Smooth muscle cell (in vitro differentiated cells): ENCODE data around the gene PCBD2. TPM values are rescaled to one million over a fixed set of nuclear protein-coding genes. Genes with fewer than 3 reads are reported as not detected.
"Not testable (repeated sequence)": the region's sequence is repeated elsewhere in the genome, so short reads cannot be mapped to it uniquely, and the experiment has no call there.

Source experiments
- DNase-seq: peaks from one replicate; lab custom pipeline; 2025; ENCODE audit not compliant: unreplicated experiment; lab: John Stamatoyannopoulos, UW
- H2AFZ ChIP-seq: fragments of 200-600 bp; sonication (generic); 2 replicates; pipeline ENCODE4 v1.6.0; 2016; ENCODE audit warnings: antibody characterized with exemption, low read depth, mild to moderate bottlenecking
- H3F3A ChIP-seq: fragments of 200-600 bp; sonication (generic); 2 replicates; pipeline ENCODE4 v1.6.0; 2017; ENCODE audit warnings: antibody characterized with exemption, low read depth
- H3K27ac ChIP-seq: fragments of 200-600 bp; sonication (generic); 2 replicates; pipeline ENCODE4 v1.5.1; 2016; ENCODE audit warnings: low read depth, mild to moderate bottlenecking
- H3K27me3 ChIP-seq: fragments of 200-600 bp; sonication (generic); 2 replicates; pipeline ENCODE4 v1.6.1; 2016; ENCODE audit warnings: low read depth, mild to moderate bottlenecking
- H3K36me3 ChIP-seq: fragments of 200-600 bp; sonication (generic); 2 replicates; pipeline ENCODE4 v1.5.1; 2016; ENCODE audit warnings: low read depth
- H3K4me1 ChIP-seq: fragments of 200-600 bp; sonication (generic); 2 replicates; pipeline ENCODE4 v1.5.1; 2016; ENCODE audit warnings: low read depth
- H3K4me2 ChIP-seq: fragments of 200-600 bp; sonication (generic); 2 replicates; pipeline ENCODE4 v1.6.0; 2016; ENCODE audit warnings: mild to moderate bottlenecking
- H3K4me3 ChIP-seq: fragments of 200-600 bp; sonication (generic); 2 replicates; pipeline ENCODE4 v1.5.1; 2016; ENCODE audit warnings: mild to moderate bottlenecking
- H3K79me2 ChIP-seq: fragments of 200-600 bp; sonication (generic); 2 replicates; pipeline ENCODE4 v1.6.0; 2016; ENCODE audit warnings: low read depth, mild to moderate bottlenecking
- H3K9ac ChIP-seq: fragments of 200-600 bp; sonication (generic); 2 replicates; pipeline ENCODE4 v1.6.0; 2016; ENCODE audit warnings: low read depth
- H3K9me3 ChIP-seq: fragments of 200-600 bp; sonication (generic); replicated peaks from 2 replicates; pipeline ENCODE4 v1.5.1; 2016; ENCODE audit warnings: low read depth
- H4K20me1 ChIP-seq: fragments of 200-600 bp; sonication (generic); 2 replicates; pipeline ENCODE4 v1.6.0; 2016; ENCODE audit warnings: low read depth
- WGBS: methylation state at CpG from one replicate; pipeline ENCODE4 v1.1.7; 2016; ENCODE audit warnings: low lambda C conversion rate; 5-methylcytosine and 5-hydroxymethylcytosine counted together
- polyA plus RNA-seq: library from polyadenylated mRNA; unstranded; fragments of >200 nt; fragmentation: Nextera tagmentation; extraction: Ambion mirVana; gene quantifications from 2 replicates; pipeline ENCODE4 v1.2.1, GENCODE V29; 2016
- total RNA-seq: library from RNA; depleted of rRNA; stranded (reverse); fragments of >200 nt; gene quantifications from 2 replicates; pipeline ENCODE4 v1.2.3, GENCODE V29; 2014
- TF ChIP-seq, protein P1 (sequence below): fragments of 200-600 bp; sonication (generic); IDR thresholded peaks from 2 replicates; pipeline ENCODE4 v1.5.1; 2017; ENCODE audit warnings: borderline replicate concordance, mild to moderate bottlenecking, antibody characterized with exemption; ENCODE audit not compliant: insufficient read depth, poor library complexity, severe bottlenecking

Gene PCBD2
- total and polyA plus RNA-seq, 2 experiments from 2014 or later = 2.4 to 3.3 TPM

GRCh38 chr5:134989266-134989830 is 84.4 kb downstream of the PCBD2 start:
- Histone ChIP-seq H3F3A (peaks cover 16% of the 10 kb centered on the region), H3K9me3 (no peaks in the 10 kb centered on the region), H3K79me2 (no peaks in the 10 kb centered on the region), H2AFZ (no peak overlapping the region), H3K27me3 (no peaks in the 10 kb centered on the region), H3K4me3 (no peak overlapping the region), H3K36me3 (no peaks in the 10 kb centered on the region), H3K4me2 (peak overlapping the region; percentile 27), H4K20me1 (peaks cover 7% of the 10 kb centered on the region), H3K9ac (no peak overlapping the region), H3K27ac (peak overlapping the region; percentile 8), H3K4me1 (peaks cover 16% of the 10 kb centered on the region)
- DNase-seq = no peak
- TF ChIP-seq, protein P1, sequence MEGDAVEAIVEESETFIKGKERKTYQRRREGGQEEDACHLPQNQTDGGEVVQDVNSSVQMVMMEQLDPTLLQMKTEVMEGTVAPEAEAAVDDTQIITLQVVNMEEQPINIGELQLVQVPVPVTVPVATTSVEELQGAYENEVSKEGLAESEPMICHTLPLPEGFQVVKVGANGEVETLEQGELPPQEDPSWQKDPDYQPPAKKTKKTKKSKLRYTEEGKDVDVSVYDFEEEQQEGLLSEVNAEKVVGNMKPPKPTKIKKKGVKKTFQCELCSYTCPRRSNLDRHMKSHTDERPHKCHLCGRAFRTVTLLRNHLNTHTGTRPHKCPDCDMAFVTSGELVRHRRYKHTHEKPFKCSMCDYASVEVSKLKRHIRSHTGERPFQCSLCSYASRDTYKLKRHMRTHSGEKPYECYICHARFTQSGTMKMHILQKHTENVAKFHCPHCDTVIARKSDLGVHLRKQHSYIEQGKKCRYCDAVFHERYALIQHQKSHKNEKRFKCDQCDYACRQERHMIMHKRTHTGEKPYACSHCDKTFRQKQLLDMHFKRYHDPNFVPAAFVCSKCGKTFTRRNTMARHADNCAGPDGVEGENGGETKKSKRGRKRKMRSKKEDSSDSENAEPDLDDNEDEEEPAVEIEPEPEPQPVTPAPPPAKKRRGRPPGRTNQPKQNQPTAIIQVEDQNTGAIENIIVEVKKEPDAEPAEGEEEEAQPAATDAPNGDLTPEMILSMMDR = no peak
- WGBS = 5% methylated on average over 3 of the region's 3 CpGs

- peaks cover 16% of the 10 kb centered on the region for H3F3A ChIP-seq
- not testable (repeated sequence) for H3K9me3 ChIP-seq, H3K27me3 ChIP-seq, DNase-seq, H3K4me2 ChIP-seq, H3K9ac ChIP-seq, H3K36me3 ChIP-seq, H3K79me2 ChIP-seq, H2AFZ ChIP-seq, H4K20me1 ChIP-seq, H3K4me3 ChIP-seq, H3K27ac ChIP-seq
- 54% methylated on average over 5 of the region's 5 CpGs for WGBS
- peaks cover 16% of the 10 kb centered on the region for H3K4me1 ChIP-seq
Measured at GRCh38 chr5:134990183-134990582, 85.3 kb downstream of the PCBD2 start.

- Histone ChIP-seq H3K9ac (no peak overlapping the region), H3K27me3 (no peaks in the 10 kb centered on the region), H3K9me3 (no peaks in the 10 kb centered on the region), H3K36me3 (no peaks in the 10 kb centered on the region), H3K27ac (no peak overlapping the region), H3K4me2 (no peak overlapping the region), H3K79me2 (no peaks in the 10 kb centered on the region), H3K4me1 (peaks cover 16% of the 10 kb centered on the region), H3K4me3 (no peak overlapping the region), H3F3A (peaks cover 16% of the 10 kb centered on the region), H2AFZ (no peak overlapping the region), H4K20me1 (peaks cover 7% of the 10 kb centered on the region)
- DNase-seq = no peak
- TF ChIP-seq, protein P1 = no peak
- 96% methylated on average over 5 of the region's 5 CpGs for WGBS
Measured at GRCh38 chr5:134992148-134992547, 87.2 kb downstream of the PCBD2 start.

DNA sequence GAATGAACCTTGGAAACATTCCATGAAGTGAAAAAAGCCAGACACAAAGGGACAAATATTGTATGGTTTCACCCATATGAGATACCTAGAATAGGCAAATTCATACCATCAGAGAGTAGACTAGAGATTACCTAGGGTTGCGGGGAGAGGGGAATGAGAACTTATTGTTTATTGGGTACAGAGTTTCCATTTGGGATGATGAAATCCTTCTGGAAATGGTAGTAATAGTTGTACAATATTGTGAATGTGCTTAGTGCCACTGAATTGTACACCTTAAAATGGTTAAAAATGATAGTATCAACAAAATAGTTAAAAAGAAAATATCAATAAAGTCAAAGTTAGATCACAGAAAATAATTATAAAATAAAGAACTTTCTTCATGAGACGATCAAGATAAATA is 88.2 kb downstream of the PCBD2 start:
- Histone ChIP-seq H3F3A (peaks cover 16% of the 10 kb centered on the region), H3K27me3 (no peaks in the 10 kb centered on the region), H3K4me2 (no peak overlapping the region), H3K79me2 (no peaks in the 10 kb centered on the region), H3K36me3 (no peaks in the 10 kb centered on the region), H3K27ac (no peak overlapping the region), H3K9me3 (no peaks in the 10 kb centered on the region), H4K20me1 (peaks cover 7% of the 10 kb centered on the region), H2AFZ (no peak overlapping the region), H3K4me1 (peaks cover 16% of the 10 kb centered on the region), H3K4me3 (no peak overlapping the region), H3K9ac (no peak overlapping the region)
- WGBS = 98% methylated on average over 2 of the region's 2 CpGs
- no peak for DNase-seq
- TF ChIP-seq, protein P1 = no peak
